ENCODE data around the gene OR4C16.

Gene OR4C16

GRCh38 chr11:55571828-55572227, at the start of gene OR4C16:
OR4C16 (plus strand) TSS chr11:55572128; CDS start chr11:55572128, 0 bp downstream.
- DNase-seq (ENCODE audit: low read depth): no peak

- no peak for DNase-seq (ENCODE audit: low read depth)
Observed at GRCh38 chr11:55554169-55554568, 17.8 kb upstream of the OR4C16 start, which contains the start of gene OR4C15. OR4C15 (plus strand) TSS chr11:55554469; CDS start chr11:55554469, 0 bp downstream.

GRCh38 chr11:55572548-55572947, 620 bp downstream of the OR4C16 start:
- DNase-seq (ENCODE audit: low read depth): no peak

GRCh38 chr11:55607545-55607944, 35.6 kb downstream of the OR4C16 start, which contains the start of gene OR4C11:
OR4C11 (minus strand) TSS chr11:55607645; CDS start chr11:55604373, 3,272 bp downstream.
- DNase-seq (ENCODE audit: low read depth): no peak

All from stimulated activated CD8-positive, alpha-beta memory T cell treated with anti-CD3 and anti-CD28 coated beads, Interleukin-12 subunit alpha, Interleukin-12 subunit beta, amount 100 ng/mL, for 4 hours (primary cell).